NB4 (cell line): ENCODE results near the gene HNMT.

ENCODE experiments used
- POLR2A ChIP-seq: IDR thresholded peaks from 2 replicates; pipeline ENCODE4 v1.6.1; 2011; ENCODE audit warnings: mild to moderate bottlenecking; ENCODE audit not compliant: insufficient read length; ENCODE audit errors: extremely low read depth
- TF ChIP-seq, protein P1 (sequence below): IDR thresholded peaks from one replicate; pipeline ENCODE4 v1.5.1; 2012; ENCODE audit warnings: low read depth, low read length

DNA sequence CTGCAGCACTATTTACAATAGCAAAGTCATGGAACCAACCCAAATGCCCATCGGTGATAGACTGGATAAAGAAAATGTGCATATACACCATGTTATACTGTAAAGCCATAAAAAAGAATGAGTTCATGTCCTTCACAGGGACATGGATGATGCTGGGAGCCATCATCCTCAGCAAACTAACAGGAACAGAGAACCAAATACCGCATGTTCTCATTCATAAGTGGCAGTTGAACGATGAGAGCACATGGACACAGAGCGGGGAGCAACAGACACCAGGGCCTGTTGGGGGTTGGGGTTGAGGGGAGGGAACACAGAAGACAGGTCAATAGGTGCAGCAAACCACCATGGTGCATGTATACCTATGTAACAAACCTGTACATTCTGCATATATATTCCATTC is 33.5 kb downstream of the HNMT start:
- TF ChIP-seq, protein P1, sequence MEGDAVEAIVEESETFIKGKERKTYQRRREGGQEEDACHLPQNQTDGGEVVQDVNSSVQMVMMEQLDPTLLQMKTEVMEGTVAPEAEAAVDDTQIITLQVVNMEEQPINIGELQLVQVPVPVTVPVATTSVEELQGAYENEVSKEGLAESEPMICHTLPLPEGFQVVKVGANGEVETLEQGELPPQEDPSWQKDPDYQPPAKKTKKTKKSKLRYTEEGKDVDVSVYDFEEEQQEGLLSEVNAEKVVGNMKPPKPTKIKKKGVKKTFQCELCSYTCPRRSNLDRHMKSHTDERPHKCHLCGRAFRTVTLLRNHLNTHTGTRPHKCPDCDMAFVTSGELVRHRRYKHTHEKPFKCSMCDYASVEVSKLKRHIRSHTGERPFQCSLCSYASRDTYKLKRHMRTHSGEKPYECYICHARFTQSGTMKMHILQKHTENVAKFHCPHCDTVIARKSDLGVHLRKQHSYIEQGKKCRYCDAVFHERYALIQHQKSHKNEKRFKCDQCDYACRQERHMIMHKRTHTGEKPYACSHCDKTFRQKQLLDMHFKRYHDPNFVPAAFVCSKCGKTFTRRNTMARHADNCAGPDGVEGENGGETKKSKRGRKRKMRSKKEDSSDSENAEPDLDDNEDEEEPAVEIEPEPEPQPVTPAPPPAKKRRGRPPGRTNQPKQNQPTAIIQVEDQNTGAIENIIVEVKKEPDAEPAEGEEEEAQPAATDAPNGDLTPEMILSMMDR = no peak
- no peak for TF ChIP-seq POLR2A
